GM12801 (cell line): Measurements from ENCODE around the gene MOCOS.

ENCODE experiments used
- TF ChIP-seq, protein P1 (sequence below): IDR thresholded peaks from one replicate; pipeline ENCODE4 v1.5.1; 2011; ENCODE audit warnings: control low read depth; ENCODE audit not compliant: insufficient read length; ENCODE audit errors: extremely low read depth

MOCOS gene

GRCh38 chr18:36187193-36187825 lies at the start of gene MOCOS:
TSS of gene MOCOS (plus strand) at chr18:36187497. CDS start at chr18:36187540, 43 bp downstream.
- TF ChIP-seq, protein P1, sequence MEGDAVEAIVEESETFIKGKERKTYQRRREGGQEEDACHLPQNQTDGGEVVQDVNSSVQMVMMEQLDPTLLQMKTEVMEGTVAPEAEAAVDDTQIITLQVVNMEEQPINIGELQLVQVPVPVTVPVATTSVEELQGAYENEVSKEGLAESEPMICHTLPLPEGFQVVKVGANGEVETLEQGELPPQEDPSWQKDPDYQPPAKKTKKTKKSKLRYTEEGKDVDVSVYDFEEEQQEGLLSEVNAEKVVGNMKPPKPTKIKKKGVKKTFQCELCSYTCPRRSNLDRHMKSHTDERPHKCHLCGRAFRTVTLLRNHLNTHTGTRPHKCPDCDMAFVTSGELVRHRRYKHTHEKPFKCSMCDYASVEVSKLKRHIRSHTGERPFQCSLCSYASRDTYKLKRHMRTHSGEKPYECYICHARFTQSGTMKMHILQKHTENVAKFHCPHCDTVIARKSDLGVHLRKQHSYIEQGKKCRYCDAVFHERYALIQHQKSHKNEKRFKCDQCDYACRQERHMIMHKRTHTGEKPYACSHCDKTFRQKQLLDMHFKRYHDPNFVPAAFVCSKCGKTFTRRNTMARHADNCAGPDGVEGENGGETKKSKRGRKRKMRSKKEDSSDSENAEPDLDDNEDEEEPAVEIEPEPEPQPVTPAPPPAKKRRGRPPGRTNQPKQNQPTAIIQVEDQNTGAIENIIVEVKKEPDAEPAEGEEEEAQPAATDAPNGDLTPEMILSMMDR = no peak

GRCh38 chr18:36139245-36139644 lies 48.1 kb upstream of the MOCOS start:
- TF ChIP-seq, protein P1 = no peak

DNA sequence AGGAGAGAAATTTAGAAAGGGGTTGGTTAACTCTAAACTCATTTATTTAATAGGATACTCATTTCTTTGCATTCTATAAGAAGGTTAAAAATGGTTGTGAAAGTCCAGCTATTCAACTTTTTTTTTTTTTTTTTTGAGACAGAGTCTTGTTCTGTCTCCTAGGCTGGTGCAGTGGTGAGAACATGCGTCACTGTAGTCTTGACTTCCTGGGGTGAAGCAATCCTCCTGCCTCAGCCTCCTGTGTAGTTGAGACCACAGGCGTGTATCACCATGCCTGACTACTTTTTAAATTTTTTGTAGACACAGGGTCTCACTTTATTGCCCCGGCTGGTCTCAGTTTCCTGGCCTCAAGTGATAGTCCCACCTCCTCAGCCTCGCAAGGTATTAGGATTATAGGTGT lies 45.7 kb upstream of the MOCOS start:
- TF ChIP-seq, protein P1 = no peak

DNA sequence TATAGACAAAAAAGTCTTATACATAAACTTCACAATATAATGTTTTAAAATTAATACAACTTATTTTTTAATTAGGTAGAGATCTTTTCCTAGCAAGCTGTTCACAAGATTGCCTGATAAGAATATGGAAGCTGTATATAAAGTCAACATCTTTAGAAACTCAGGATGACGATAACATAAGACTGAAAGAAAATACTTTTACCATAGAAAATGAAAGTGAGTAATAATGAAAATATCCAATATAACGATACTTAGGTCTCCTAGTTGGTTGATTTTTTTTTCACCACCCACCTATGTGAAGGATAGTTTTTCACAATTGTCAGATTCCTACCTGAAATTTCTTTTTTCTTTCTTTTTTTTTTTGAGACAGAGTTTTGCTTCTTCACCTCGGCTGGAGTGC lies 44.5 kb upstream of the MOCOS start:
- TF ChIP-seq, protein P1 = no peak

DNA sequence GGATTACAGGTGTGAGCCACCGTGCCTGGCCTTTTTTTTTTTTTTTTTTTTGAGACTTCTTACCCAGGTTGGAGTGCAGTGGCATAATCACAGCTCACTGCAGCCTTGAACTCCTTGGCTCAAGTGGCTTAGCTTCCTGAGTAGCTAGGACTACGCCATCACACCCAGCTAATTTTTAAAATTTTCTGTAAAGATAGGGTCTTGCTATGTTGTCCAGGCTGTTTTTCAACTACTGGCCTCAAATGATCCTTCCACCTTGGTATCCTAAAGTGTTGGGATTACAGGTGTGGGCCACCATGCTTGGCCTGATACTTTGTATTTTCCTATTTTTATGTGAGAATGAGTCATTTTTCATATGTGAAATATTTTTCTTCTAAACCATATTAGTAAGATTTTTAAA lies 43.9 kb upstream of the MOCOS start:
- TF ChIP-seq, protein P1 = no peak

GRCh38 chr18:36149514-36150289 lies 37.6 kb upstream of the MOCOS start:
- TF ChIP-seq, protein P1 = no peak

- TF ChIP-seq, protein P1 = no peak
Measured at GRCh38 chr18:36152781-36153180, 34.5 kb upstream of the MOCOS start.
